ENCODE measurements around the gene PCDHGB5. TPM values are rescaled to one million over a fixed set of nuclear protein-coding genes. Genes with fewer than 3 reads are reported as not detected.
A peak's percentile ranks its signal among the peaks of the same experiment; 100 is the strongest.
"Not testable (repeated sequence)": the region's sequence is repeated elsewhere in the genome, so short reads cannot be mapped to it uniquely, and the experiment has no call there.

PCDHGB5 gene
- polyA plus RNA-seq, 3 donors = 8.6 to 11.5 (median 10.8) TPM

DNA sequence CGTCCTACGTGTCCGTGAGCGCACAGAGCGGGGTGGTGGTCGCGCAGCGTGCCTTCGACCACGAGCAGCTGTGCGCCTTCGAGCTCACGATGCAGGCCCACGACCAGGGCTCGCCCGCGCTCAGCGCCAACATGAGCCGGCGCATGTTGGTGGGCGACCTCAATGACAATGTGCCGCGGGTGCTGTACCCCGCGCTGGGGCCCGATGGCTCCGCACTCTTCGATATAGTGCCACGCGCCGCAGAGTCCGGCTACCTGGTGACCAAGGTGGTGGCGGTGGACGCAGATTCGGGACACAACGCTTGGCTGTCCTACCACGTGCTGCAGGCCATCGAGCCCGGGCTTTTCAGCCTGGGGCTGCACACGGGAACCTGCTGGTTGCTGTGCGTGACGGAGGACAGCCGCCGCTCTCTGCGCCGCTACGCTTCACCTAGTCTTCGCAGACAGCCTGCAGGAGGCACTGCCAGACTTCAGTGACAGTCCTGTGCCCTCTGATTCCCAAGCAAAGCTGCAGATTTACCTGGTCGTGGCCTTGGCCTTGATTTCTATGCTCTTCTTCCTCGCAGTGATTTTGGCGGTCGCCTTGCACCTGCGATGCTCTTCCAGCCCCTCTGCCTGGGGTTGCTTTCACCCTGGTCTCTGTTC is 30.2 kb downstream of the PCDHGB5 start:
- DNase-seq (ENCODE audit: extremely low read depth in 1 of 11, low read depth in 9 of 11, low spot score in 4 of 11) = no peak

DNA sequence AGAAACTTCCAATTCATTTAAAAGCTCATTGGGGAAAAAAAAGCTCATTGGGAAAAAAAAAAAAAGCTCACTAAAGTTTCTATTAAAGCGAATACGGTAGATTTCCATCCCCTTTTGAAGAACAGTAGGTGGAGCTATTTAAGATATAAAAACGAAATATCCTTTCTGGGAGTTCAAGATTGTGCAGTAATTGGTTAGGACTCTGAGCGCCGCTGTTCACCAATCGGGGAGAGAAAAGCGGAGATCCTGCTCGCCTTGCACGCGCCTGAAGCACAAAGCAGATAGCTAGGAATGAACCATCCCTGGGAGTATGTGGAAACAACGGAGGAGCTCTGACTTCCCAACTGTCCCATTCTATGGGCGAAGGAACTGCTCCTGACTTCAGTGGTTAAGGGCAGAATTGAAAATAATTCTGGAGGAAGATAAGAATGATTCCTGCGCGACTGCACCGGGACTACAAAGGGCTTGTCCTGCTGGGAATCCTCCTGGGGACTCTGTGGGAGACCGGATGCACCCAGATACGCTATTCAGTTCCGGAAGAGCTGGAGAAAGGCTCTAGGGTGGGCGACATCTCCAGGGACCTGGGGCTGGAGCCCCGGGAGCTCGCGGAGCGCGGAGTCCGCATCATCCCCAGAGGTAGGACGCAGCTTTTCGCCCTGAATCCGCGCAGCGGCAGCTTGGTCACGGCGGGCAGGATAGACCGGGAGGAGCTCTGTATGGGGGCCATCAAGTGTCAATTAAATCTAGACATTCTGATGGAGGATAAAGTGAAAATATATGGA is 32.8 kb downstream of the PCDHGB5 start, which contains the start of gene PCDHGA12:
PCDHGA12 (plus strand) TSS at position 176 of the 782 bp plus-strand sequence; CDS start at position 429, 253 bp downstream.
- DNase-seq (ENCODE audit: extremely low read depth in 1 of 11, low read depth in 9 of 11, low spot score in 4 of 11) = peak in 1 of 11 donors; percentile 11

DNA sequence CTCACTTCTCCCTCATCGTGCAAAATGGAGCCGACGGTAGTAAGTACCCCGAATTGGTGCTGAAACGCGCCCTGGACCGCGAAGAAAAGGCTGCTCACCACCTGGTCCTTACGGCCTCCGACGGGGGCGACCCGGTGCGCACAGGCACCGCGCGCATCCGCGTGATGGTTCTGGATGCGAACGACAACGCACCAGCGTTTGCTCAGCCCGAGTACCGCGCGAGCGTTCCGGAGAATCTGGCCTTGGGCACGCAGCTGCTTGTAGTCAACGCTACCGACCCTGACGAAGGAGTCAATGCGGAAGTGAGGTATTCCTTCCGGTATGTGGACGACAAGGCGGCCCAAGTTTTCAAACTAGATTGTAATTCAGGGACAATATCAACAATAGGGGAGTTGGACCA is 33.5 kb downstream of the PCDHGB5 start:
- no peak for DNase-seq (ENCODE audit: extremely low read depth in 1 of 11, low read depth in 9 of 11, low spot score in 4 of 11)

DNA sequence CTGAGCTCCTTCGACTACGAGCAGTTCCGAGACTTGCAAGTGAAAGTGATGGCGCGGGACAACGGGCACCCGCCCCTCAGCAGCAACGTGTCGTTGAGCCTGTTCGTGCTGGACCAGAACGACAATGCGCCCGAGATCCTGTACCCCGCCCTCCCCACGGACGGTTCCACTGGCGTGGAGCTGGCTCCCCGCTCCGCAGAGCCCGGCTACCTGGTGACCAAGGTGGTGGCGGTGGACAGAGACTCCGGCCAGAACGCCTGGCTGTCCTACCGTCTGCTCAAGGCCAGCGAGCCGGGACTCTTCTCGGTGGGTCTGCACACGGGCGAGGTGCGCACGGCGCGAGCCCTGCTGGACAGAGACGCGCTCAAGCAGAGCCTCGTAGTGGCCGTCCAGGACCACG is 34.6 kb downstream of the PCDHGB5 start:
- DNase-seq (ENCODE audit: extremely low read depth in 1 of 11, low read depth in 9 of 11, low spot score in 4 of 11) = not testable (repeated sequence)

DNA sequence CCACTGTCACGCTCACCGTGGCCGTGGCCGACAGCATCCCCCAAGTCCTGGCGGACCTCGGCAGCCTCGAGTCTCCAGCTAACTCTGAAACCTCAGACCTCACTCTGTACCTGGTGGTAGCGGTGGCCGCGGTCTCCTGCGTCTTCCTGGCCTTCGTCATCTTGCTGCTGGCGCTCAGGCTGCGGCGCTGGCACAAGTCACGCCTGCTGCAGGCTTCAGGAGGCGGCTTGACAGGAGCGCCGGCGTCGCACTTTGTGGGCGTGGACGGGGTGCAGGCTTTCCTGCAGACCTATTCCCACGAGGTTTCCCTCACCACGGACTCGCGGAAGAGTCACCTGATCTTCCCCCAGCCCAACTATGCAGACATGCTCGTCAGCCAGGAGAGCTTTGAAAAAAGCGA is 35.0 kb downstream of the PCDHGB5 start:
- not testable (repeated sequence) for DNase-seq (ENCODE audit: extremely low read depth in 1 of 11, low read depth in 9 of 11, low spot score in 4 of 11)

DNA sequence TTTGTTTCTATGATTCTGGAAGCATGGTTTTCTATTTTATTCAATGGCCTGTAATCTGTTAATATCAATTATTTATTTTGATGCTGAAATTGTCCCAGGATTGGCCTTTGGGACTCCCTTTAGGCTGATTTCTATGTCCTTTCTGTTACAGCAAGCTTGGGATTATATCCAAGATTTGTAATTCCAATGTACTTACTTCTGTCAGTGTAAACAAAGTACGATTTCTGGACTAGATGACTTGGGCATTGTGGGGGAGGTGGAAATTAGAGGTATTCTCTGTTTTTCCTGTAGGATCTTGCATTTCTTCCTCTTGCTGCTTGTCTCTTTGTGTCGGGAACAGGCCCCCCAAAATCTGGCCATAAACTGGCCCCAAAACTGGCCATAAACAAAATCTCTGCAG is 36.3 kb downstream of the PCDHGB5 start:
- no peak for DNase-seq (ENCODE audit: extremely low read depth in 1 of 11, low read depth in 9 of 11, low spot score in 4 of 11)

DNA sequence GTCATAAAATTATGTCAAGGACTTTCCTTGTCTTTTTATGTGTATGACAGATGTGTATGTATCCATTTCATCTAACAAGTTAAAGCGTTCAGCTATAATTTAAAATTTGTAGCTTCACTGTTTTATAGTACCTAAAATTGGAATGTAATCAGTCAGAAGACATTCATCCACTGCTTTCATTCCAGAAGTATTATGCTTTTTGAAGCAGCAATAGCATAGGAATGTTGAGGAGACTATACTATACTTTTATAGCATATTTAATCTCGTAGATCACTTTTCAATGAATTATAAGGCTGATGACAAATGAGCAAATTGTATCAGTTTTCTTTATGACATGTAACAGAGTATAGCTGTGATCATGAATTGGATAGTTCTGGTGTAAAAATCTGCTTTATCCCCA is 39.5 kb downstream of the PCDHGB5 start:
- no peak for DNase-seq (ENCODE audit: extremely low read depth in 1 of 11, low read depth in 9 of 11, low spot score in 4 of 11)

DNA sequence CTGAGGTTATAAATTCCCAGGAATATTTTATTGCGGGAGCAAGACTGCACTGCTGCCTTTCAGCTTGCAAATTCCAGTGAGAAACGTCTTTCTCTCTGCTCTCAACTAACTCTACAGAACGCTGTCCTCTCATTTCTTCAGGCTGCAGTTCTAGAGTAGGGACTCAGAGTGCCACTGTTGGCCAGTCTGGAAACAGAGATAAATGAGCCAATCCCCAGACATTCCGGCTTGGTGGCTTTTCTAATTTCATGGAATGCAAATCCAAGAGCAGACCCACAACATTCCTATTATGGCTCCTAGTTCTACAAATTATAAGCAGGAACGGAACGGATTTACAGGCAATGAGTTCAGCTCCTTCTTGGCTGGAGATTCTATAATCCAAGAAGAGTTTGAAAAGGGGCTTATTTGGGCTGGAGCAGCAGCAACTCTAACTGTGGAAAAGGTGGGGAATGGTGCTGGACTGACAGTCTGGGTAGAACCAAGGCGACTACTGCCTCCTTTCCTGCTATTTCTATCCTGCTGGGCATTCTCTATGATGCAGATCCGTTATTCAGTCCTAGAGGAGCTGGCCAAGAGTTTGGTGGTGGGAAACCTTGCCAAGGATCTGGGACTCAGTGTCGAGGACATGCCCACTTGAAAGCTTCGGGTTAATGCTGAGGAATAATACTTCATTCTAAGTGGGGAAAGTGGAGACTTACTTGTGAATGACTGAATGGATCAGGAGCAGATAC is 41.8 kb downstream of the PCDHGB5 start:
- no peak for DNase-seq (ENCODE audit: extremely low read depth in 1 of 11, low read depth in 9 of 11, low spot score in 4 of 11)

DNA sequence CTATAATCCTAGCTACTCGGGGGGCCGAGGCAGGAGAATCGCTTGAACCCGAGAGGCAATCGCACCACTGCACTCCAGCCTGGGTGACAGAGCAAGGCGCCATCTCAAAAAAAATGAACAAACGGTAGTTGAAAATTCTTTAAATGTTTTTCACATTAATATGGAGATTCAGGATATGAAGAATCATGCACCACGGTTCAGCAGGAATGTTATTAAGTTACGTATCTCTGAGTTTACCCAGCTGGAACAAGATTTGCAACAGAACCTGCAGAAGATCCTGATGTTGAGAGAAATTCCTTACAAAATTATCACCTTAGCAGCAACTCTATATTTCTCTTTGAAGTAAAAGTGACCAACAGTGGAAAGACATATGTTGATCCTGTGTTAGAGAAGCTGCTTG is 42.6 kb downstream of the PCDHGB5 start:
- no peak for DNase-seq (ENCODE audit: extremely low read depth in 1 of 11, low read depth in 9 of 11, low spot score in 4 of 11)

DNA sequence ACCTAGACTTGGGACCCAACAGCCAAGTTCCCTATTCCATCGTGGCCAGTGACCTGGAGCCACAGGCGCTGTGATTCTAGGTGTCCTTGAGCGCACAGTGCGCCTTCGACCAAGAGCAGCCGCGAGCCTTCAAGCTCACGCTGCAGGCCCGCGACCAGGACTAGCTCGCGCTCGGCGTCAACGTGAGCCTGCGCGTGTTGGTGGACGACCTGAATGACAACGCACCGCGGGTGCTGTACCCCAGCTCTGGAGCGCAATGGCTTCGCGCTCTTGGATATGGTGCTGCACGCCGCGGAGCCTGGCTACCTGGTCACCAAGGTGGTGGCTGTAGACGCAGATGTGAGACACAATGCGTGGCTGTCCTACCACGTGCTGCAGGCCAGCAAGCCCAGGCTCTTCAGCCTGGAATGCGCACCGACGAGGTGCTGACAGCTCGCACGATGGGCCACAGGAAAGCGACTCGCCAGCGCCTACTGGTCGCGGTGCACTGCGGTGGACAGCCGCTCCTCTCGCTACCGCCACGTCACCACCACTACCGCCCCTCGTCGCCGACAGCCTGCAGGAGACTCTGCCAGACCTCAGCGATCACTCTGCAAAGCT is 43.9 kb downstream of the PCDHGB5 start:
- no peak for DNase-seq (ENCODE audit: extremely low read depth in 1 of 11, low read depth in 9 of 11, low spot score in 4 of 11)

Other genes starting within 250 kb of the PCDHGB5 start
- 1 to 10 TPM; 2.4 to 3.2 (median 3.0) TPM for gene PCDHB6, start 247.9 kb upstream of the PCDHGB5 start, polyA plus RNA-seq (ENCODE audit: insufficient read length in 3 of 3)
- gene PCDHB7, start 225.3 kb upstream of the PCDHGB5 start, polyA plus RNA-seq (ENCODE audit: insufficient read length in 3 of 3) = 1 to 10 TPM; 4.0 to 4.4 (median 4.2) TPM
- 1 to 10 TPM; 1.8 to 3.7 (median 2.4) TPM for gene PCDHB8, start 220.2 kb upstream of the PCDHGB5 start, polyA plus RNA-seq (ENCODE audit: insufficient read length in 3 of 3)
- gene PCDHB16, start 215.6 kb upstream of the PCDHGB5 start, polyA plus RNA-seq (ENCODE audit: insufficient read length in 3 of 3) = 1 to 10 TPM; 5.0 to 7.6 (median 5.1) TPM
- gene PCDHB9, start 210.8 kb upstream of the PCDHGB5 start, polyA plus RNA-seq (ENCODE audit: insufficient read length in 3 of 3) = 1 to 10 TPM; 4.1 to 4.4 (median 4.3) TPM
- 1 to 10 TPM; 4.8 to 7.5 (median 6.8) TPM for gene PCDHB10, start 205.6 kb upstream of the PCDHGB5 start, polyA plus RNA-seq (ENCODE audit: insufficient read length in 3 of 3)
- 1 to 10 TPM; 4.0 to 6.3 (median 4.7) TPM for gene PCDHB11, start 198.3 kb upstream of the PCDHGB5 start, polyA plus RNA-seq (ENCODE audit: insufficient read length in 3 of 3)
- 1 to 10 TPM; 4.6 to 5.1 (median 5.0) TPM for gene PCDHB12, start 189.2 kb upstream of the PCDHGB5 start, polyA plus RNA-seq (ENCODE audit: insufficient read length in 3 of 3)
- 1 to 10 TPM; 6.9 to 7.9 (median 7.2) TPM for gene PCDHB13, start 184.0 kb upstream of the PCDHGB5 start, polyA plus RNA-seq (ENCODE audit: insufficient read length in 3 of 3)
- gene PCDHB14, start 174.6 kb upstream of the PCDHGB5 start, polyA plus RNA-seq (ENCODE audit: insufficient read length in 3 of 3) = 10 to 100 TPM in 2 of 3 donors, 1 to 10 TPM in 1; 9.5 to 11.6 (median 10.6) TPM
- 10 to 100 TPM; 13.2 to 15.0 (median 14.9) TPM for gene PCDHB15, start 152.6 kb upstream of the PCDHGB5 start, polyA plus RNA-seq (ENCODE audit: insufficient read length in 3 of 3)
- under 1 TPM in 2 of 3 donors, not detected in 1; 0.14 to 0.35 TPM for gene SLC25A2, start 93.9 kb upstream of the PCDHGB5 start, polyA plus RNA-seq (ENCODE audit: insufficient read length in 3 of 3)
- 100 to 1,000 TPM; 134 to 184 (median 157) TPM for gene TAF7, start 77.2 kb upstream of the PCDHGB5 start, polyA plus RNA-seq (ENCODE audit: insufficient read length in 3 of 3)
- gene PCDHGA1, start 67.4 kb upstream of the PCDHGB5 start, polyA plus RNA-seq (ENCODE audit: insufficient read length in 3 of 3) = 1 to 10 TPM in 2 of 3 donors, under 1 TPM in 1; 0.92 to 1.2 (median 1.0) TPM
- 1 to 10 TPM; 6.0 to 7.9 (median 6.1) TPM for gene PCDHGA2, start 59.2 kb upstream of the PCDHGB5 start, polyA plus RNA-seq (ENCODE audit: insufficient read length in 3 of 3)
- 1 to 10 TPM; 3.1 to 4.2 (median 3.6) TPM for gene PCDHGA3, start 54.1 kb upstream of the PCDHGB5 start, polyA plus RNA-seq (ENCODE audit: insufficient read length in 3 of 3)
- 1 to 10 TPM; 1.5 to 2.5 (median 2.2) TPM for gene PCDHGB1, start 47.8 kb upstream of the PCDHGB5 start, polyA plus RNA-seq (ENCODE audit: insufficient read length in 3 of 3)
- gene PCDHGA4, start 42.9 kb upstream of the PCDHGB5 start, polyA plus RNA-seq (ENCODE audit: insufficient read length in 3 of 3) = 1 to 10 TPM; 2.0 to 3.4 (median 2.2) TPM
- gene PCDHGB2, start 38.0 kb upstream of the PCDHGB5 start, polyA plus RNA-seq (ENCODE audit: insufficient read length in 3 of 3) = 1 to 10 TPM; 3.5 to 4.3 (median 3.8) TPM
- gene PCDHGA5, start 33.8 kb upstream of the PCDHGB5 start, polyA plus RNA-seq (ENCODE audit: insufficient read length in 3 of 3) = 1 to 10 TPM; 2.1 to 2.7 (median 2.6) TPM
- 1 to 10 TPM; 2.1 to 2.5 (median 2.5) TPM for gene PCDHGB3, start 27.7 kb upstream of the PCDHGB5 start, polyA plus RNA-seq (ENCODE audit: insufficient read length in 3 of 3)
- 1 to 10 TPM; 6.5 to 8.0 (median 7.2) TPM for gene PCDHGA6, start 24.1 kb upstream of the PCDHGB5 start, polyA plus RNA-seq (ENCODE audit: insufficient read length in 3 of 3)
- 1 to 10 TPM; 2.0 to 2.7 (median 2.5) TPM for gene PCDHGA7, start 15.2 kb upstream of the PCDHGB5 start, polyA plus RNA-seq (ENCODE audit: insufficient read length in 3 of 3)
- gene PCDHGB4, start 10.2 kb upstream of the PCDHGB5 start, polyA plus RNA-seq (ENCODE audit: insufficient read length in 3 of 3) = 1 to 10 TPM; 4.9 to 6.5 (median 6.1) TPM
- gene PCDHGA8, start 5.3 kb upstream of the PCDHGB5 start, polyA plus RNA-seq (ENCODE audit: insufficient read length in 3 of 3) = 1 to 10 TPM in 1 of 3 donors, under 1 TPM in 2; 0.58 to 1.0 (median 0.61) TPM
- 1 to 10 TPM; 3.6 to 6.2 (median 5.4) TPM for gene PCDHGA9, start 4.8 kb downstream of the PCDHGB5 start, polyA plus RNA-seq (ENCODE audit: insufficient read length in 3 of 3)
- gene PCDHGB6, start 10.1 kb downstream of the PCDHGB5 start, polyA plus RNA-seq (ENCODE audit: insufficient read length in 3 of 3) = 1 to 10 TPM; 6.7 to 7.6 (median 7.6) TPM
- gene PCDHGA10, start 15.0 kb downstream of the PCDHGB5 start, polyA plus RNA-seq (ENCODE audit: insufficient read length in 3 of 3) = 1 to 10 TPM; 3.0 to 3.7 (median 3.3) TPM
- gene PCDHGB7, start 19.7 kb downstream of the PCDHGB5 start, polyA plus RNA-seq (ENCODE audit: insufficient read length in 3 of 3) = 10 to 100 TPM; 15.2 to 16.6 (median 15.7) TPM
- 1 to 10 TPM; 3.9 to 5.4 (median 5.2) TPM for gene PCDHGA11, start 23.1 kb downstream of the PCDHGB5 start, polyA plus RNA-seq (ENCODE audit: insufficient read length in 3 of 3)
- 1 to 10 TPM; 1.5 to 3.0 (median 1.9) TPM for gene PCDHGA12, start 32.6 kb downstream of the PCDHGB5 start, polyA plus RNA-seq (ENCODE audit: insufficient read length in 3 of 3)
- gene PCDHGC3, start 78.0 kb downstream of the PCDHGB5 start, polyA plus RNA-seq (ENCODE audit: insufficient read length in 3 of 3) = 100 to 1,000 TPM in 1 of 3 donors, 10 to 100 TPM in 2; 90.0 to 127 (median 97.3) TPM
- 1 to 10 TPM; 3.4 to 3.9 (median 3.6) TPM for gene PCDHGC4, start 87.1 kb downstream of the PCDHGB5 start, polyA plus RNA-seq (ENCODE audit: insufficient read length in 3 of 3)
- gene PCDHGC5, start 91.1 kb downstream of the PCDHGB5 start, polyA plus RNA-seq (ENCODE audit: insufficient read length in 3 of 3) = 1 to 10 TPM in 1 of 3 donors, under 1 TPM in 2; 0.34 to 1.2 (median 0.36) TPM
- gene DIAPH1, start 221.1 kb downstream of the PCDHGB5 start, polyA plus RNA-seq (ENCODE audit: insufficient read length in 3 of 3) = 10 to 100 TPM; 70.4 to 86.9 (median 73.6) TPM
- 100 to 1,000 TPM in 1 of 3 donors, 10 to 100 TPM in 2; 98.8 to 111 (median 99.0) TPM for gene HDAC3, start 238.9 kb downstream of the PCDHGB5 start, polyA plus RNA-seq (ENCODE audit: insufficient read length in 3 of 3)
- gene RELL2, start 239.1 kb downstream of the PCDHGB5 start, polyA plus RNA-seq (ENCODE audit: insufficient read length in 3 of 3) = 1 to 10 TPM in 1 of 3 donors, under 1 TPM in 2; 0.64 to 1.5 (median 0.90) TPM

All from renal cortex interstitium (tissue), 11 donors.